ENCODE measurements around the gene ASAP2. TPM values are rescaled to one million over a fixed set of nuclear protein-coding genes. Genes with fewer than 3 reads are reported as not detected.

Gene ASAP2
- polyA plus RNA-seq, 3 donors = 57.9 to 64.4 (median 63.7) TPM

GRCh38 chr2:9179572-9180201, 26.9 kb upstream of the ASAP2 start:
- no peak for DNase-seq (ENCODE audit: low read depth in 3 of 3, low spot score in 2 of 3)

DNA sequence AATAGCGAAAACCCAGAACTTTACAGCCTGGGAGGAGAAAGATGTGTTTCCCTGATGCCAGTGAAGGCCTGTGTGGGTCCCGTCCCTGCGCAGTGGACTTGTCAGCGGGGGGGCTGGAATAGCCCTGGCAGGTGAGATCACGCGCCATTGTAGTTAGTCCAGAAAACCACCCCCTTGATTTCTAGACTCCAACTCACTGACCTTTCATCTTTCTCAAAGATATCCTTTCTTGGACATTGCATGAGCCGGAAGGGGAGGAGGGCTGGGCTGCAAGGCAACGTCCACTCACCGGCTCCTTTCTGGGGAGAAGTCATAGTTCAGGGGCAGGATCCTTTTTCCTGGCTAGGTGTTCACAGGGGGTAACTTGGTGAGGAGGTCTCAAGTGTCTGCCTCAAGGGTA, 22.3 kb upstream of the ASAP2 start:
- no peak for DNase-seq (ENCODE audit: low read depth in 3 of 3, low spot score in 2 of 3)

GRCh38 chr2:9187620-9188214, 18.9 kb upstream of the ASAP2 start:
- DNase-seq (ENCODE audit: low read depth in 3 of 3, low spot score in 2 of 3) = no peak

GRCh38 chr2:9188823-9189222, 17.8 kb upstream of the ASAP2 start:
- DNase-seq (ENCODE audit: low read depth in 3 of 3, low spot score in 2 of 3) = no peak

- DNase-seq (ENCODE audit: low read depth in 3 of 3, low spot score in 2 of 3) = no peak
Measured at GRCh38 chr2:9189901-9190300, 16.7 kb upstream of the ASAP2 start.

DNA sequence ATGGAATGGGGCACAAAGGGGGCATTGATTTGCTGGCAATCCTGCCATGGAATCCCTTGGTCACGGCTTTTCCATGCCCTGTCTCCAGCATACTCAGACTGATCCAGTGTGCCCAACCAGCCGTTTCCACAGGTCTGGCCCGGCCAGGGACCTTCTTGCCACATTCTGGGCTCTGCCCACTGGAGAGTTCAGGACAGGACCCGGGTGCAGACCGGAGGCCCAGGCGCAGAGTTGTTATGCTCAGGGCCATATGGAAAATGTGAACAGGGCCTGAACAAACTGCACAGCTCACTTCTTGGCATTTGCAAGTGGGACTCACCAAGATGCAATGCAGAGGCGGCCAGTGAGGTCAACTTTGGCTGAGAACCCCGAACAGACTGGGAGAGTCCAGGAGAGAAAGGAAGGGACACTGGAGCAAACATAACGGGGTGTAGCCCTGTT, 15.6 kb upstream of the ASAP2 start:
- DNase-seq (ENCODE audit: low read depth in 3 of 3, low spot score in 2 of 3) = no peak

DNA sequence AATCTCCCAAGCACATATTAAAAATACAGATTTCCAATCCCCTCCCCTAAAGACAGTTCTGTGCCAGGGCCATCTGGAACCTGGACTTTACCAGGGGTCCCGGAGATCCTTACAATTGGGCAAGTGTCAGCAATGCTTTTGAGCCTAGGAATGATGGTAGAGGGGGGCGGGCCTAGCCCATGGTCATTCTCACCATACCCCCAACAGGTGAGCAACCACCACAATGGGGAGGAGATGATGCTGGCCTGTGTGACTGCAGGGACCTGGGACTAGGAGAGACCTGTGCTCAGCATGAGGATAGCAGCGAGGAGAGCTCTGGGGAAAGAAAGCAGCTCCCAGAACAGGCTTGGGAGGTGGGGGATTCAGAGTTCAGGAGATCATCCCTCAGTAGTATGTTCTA, 13.9 kb upstream of the ASAP2 start:
- no peak for DNase-seq (ENCODE audit: low read depth in 3 of 3, low spot score in 2 of 3)

DNA sequence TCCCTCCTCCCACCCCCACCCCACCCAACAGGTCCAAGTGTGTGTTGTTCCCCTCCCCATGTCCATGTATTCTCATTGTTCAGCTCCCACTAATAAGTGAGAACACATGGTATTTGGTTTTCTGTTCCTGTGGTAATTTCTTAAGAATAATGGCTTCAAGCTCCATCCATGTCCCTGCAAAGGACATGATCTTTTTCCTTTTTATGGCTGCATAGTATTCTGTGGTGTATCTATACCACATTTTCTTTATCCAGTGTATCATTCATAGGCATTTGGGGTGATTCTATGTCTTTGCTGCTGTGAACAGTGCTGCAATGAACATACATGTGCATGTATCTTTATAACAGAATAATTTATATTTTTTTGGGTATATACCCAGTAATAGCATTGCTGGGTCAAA, 12.3 kb upstream of the ASAP2 start:
- DNase-seq (ENCODE audit: low read depth in 3 of 3, low spot score in 2 of 3) = no peak

DNA sequence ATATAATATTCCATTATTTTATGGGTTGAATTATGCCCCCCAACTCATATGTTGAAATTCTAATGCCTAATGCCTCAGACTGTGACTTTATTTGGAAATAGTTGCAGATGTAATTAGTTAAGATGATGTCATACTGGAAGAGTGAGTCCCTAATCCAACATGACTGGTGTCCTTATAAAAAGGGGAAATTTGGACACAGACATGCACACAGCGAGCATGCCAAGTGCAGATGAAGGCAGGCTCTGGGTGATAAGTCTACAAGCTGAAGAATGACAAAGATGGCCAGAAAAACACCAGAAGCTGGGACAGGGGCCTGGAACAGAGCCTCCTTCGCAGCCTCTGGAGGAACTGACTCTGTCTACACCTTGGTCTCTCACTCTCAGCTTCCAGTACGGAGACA, 10.0 kb upstream of the ASAP2 start:
- no peak for DNase-seq (ENCODE audit: low read depth in 3 of 3, low spot score in 2 of 3)

DNA sequence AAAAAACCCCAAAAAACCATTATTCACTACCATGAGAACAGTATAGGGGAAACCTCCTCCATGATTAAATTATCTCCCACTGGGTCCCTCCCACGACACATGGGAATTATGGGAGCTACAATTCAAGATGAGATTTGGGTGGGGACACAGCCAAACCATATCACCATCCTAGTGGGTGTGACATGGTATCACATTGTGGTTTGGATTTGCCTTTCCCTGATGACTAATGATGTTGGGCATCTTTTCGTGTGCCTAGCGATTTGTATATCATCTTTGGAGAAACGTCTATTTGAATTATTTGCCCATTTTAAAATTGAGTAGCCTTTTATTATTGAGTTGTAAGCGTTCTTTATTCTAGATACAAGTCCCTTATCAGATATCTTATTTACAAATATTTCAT, 8.7 kb upstream of the ASAP2 start:
- no peak for DNase-seq (ENCODE audit: low read depth in 3 of 3, low spot score in 2 of 3)

- DNase-seq (ENCODE audit: low read depth in 3 of 3, low spot score in 2 of 3) = no peak
Measured at GRCh38 chr2:9199716-9200632, 6.6 kb upstream of the ASAP2 start.

DNA sequence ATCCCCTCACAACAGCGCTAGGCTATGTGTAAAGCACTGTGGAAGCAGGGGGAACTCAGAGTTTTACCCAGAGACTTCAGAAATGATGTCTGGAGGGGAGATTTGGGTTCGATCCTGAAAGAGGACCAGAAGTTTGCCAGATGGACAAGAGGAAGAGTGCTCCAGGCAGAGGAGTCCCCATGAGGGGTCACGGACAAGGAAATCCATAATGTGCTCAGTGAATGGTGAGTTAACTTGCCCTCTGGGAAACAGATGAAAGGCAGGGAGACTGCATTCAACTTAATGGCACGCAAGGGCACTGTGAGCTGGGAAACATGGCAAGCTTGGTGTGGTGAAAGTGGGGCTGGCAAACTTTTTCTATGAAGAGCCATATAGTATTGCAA, 6.0 kb upstream of the ASAP2 start:
- no peak for DNase-seq (ENCODE audit: low read depth in 3 of 3, low spot score in 2 of 3)

- DNase-seq (ENCODE audit: low read depth in 3 of 3, low spot score in 2 of 3) = no peak
Measured at GRCh38 chr2:9201185-9201891, 5.3 kb upstream of the ASAP2 start.

DNA sequence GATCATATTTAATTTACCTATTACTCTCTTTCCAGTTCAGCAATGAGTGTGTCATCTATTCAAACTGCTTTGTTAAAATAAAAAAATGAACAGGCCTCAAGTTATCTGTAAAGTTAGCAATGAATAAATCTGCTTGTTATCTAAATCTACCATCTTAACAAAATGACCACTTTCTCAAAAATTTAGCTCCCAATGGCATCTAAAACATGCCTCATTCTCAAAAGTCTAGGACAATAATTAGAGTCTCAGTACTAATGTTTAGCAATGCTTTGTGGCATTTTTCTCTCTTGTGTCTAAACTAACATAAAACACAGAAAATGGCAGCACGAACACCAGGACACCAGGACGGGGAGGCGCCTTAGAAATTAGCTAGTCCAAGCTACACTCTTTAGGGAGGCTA, 3.6 kb upstream of the ASAP2 start:
- no peak for DNase-seq (ENCODE audit: low read depth in 3 of 3, low spot score in 2 of 3)

DNA sequence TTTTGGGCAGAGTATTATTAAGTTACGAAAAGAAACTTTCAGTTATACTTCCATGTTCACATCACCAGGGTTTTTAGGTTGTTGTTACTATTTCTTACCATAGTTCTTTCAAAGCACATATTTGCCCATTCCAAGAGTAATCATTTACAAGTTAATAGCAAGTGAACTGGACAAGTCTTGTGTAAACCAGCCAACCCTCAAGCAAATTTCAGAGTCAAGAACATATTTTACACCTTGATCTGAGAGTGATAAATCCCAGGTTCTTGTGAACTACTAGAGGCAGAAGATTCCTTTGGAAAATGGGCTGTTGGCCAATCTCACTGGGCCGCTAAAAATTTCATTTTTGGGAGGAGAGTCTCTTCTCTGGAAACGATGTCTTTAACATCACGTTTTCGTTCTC, 2.7 kb upstream of the ASAP2 start:
- no peak for DNase-seq (ENCODE audit: low read depth in 3 of 3, low spot score in 2 of 3)

- DNase-seq (ENCODE audit: low read depth in 3 of 3, low spot score in 2 of 3) = no peak
Measured at GRCh38 chr2:9204939-9205338, 1.7 kb upstream of the ASAP2 start.

GRCh38 chr2:9205486-9205885, 1.1 kb upstream of the ASAP2 start:
- DNase-seq (ENCODE audit: low read depth in 3 of 3, low spot score in 2 of 3) = no peak

GRCh38 chr2:9206991-9207640, 504 bp downstream of the ASAP2 start:
- no peak for DNase-seq (ENCODE audit: low read depth in 3 of 3, low spot score in 2 of 3)

GRCh38 chr2:9207641-9208311, 1.2 kb downstream of the ASAP2 start:
- no peak for DNase-seq (ENCODE audit: low read depth in 3 of 3, low spot score in 2 of 3)

DNA sequence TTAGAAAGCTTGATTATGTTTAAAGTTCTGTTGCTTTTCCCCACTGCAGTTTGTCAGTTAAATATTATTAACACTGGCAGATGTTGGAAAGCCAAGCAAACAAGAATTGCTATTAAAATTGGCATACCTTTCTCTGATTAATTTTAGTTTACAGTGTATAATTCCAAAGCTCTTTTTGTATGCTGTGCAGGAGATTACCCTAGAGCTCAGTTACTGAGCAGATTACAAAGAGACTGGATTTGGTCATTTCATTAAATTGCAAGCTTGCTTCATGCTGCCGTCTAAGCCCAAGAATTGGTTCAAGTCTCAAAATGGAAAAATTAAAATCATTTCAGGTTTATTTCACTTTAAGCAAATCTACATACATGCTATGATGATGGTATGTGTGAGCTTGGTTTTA, 2.3 kb downstream of the ASAP2 start:
- DNase-seq (ENCODE audit: low read depth in 3 of 3, low spot score in 2 of 3) = no peak
